ENCODE results near the gene RGS12.

Gene RGS12

DNA sequence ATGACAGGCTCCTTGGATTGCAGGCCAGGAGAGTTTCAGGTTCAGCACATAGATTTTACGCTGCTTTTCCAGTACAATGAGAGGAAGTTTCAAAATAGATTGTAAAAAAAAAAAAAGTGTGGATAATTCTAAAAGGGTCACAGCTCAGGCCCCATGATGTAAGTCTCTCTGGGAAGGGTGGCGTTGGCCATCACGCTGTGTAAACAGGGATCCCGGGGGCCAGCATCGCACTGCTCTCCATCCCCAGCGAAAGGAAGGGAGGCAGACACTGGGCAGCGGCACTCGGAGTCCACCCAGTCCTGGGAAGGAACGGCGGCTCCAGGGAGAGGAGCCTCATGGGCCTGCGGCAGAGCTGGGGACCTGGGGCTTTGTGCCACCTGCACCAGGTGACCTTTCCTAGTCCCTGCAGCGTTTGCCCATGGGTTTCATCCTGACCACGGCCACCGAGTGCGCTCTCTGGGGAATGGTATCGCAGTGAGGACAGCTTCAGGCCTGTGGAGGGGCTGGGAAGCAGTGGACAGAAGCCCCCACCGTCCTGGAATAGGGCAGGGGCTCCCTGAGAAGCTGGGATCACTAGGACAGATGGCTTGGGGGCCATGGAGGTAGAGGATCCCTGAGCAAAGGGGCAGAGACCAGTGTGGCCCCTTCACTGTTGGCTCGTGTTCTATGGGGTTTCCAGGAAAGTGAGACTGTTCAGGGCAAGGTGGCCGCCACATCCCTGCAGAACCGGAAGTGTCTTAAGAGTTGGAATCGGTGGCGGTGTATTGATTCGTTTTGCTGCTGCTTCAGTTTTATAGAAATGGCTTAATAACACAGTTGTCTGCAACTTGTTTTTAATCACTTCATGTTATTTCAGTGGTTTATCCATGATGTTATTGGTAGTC is 38.9 kb downstream of the RGS12 start:
- Histone ChIP-seq H3K27ac (ENCODE audit: low read depth, low read length) (no peak overlapping the region), H3K23ac (ENCODE audit: low read length) (no peak overlapping the region), H3K36me3 (ENCODE audit: control insufficient read depth, insufficient read depth, low read length) (no peaks in the 10 kb centered on the region), H2BK5ac (ENCODE audit: low read length) (no peak overlapping the region), H4K8ac (ENCODE audit: low read depth, low read length) (no peak overlapping the region), H3K18ac (ENCODE audit: low read length) (no peak overlapping the region), H3K4me2 (ENCODE audit: low read length) (no peak overlapping the region), H2BK15ac (replicated peaks; ENCODE audit: low read depth) (no peak overlapping the region), H3K79me2 (ENCODE audit: control insufficient read depth, insufficient read depth, low read length) (no peaks in the 10 kb centered on the region), H3K4me1 (ENCODE audit: control insufficient read depth, low read depth, low read length) (peaks cover 3% of the 10 kb centered on the region), H4K5ac (ENCODE audit: low read length) (no peak overlapping the region), H3K9ac (ENCODE audit: low read length) (no peak overlapping the region), H2AK5ac (ENCODE audit: low read length) (no peak overlapping the region), H3K4me3 (ENCODE audit: low read length) (no peak overlapping the region), H3K56ac (ENCODE audit: low read length) (no peak overlapping the region), H3K79me1 (ENCODE audit: low read length) (peaks cover 6% of the 10 kb centered on the region), H2BK120ac (ENCODE audit: low read depth, low read length) (no peak overlapping the region), H3K27me3 (ENCODE audit: insufficient read depth, low read length, poor library complexity) (no peaks in the 10 kb centered on the region), H3K4ac (ENCODE audit: low read depth, low read length) (no peak overlapping the region)
- no CpG with 5 or more reads among the region's 23 CpGs for WGBS (ENCODE audit: extremely low coverage, insufficient coverage, low lambda C conversion rate)
- DNase-seq, result no peak

DNA sequence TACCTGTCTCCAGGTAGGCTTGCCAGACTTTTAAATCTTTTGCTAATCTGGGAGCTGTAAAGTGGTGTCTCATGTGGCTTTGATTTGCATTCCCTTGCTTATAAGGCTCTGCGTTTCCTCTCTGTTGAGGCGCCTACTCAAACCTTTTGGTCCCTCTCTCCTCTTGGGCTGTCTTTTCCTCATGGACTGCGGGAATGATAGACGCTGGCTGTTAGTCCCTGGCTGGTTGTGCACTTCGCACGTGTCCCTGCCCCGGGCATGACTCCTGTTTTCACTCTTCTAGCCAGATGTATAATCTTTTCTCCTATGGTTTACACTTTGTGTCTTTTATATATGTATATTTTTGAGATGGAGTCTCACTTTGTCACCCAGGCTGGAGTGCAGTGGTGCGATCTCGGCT is 39.7 kb downstream of the RGS12 start:
- Histone ChIP-seq H3K9ac (ENCODE audit: low read length) (no peak overlapping the region), H3K23ac (ENCODE audit: low read length) (no peak overlapping the region), H4K5ac (ENCODE audit: low read length) (no peak overlapping the region), H3K4me3 (ENCODE audit: low read length) (no peak overlapping the region), H3K27me3 (ENCODE audit: insufficient read depth, low read length, poor library complexity) (no peaks in the 10 kb centered on the region), H2BK15ac (replicated peaks; ENCODE audit: low read depth) (no peak overlapping the region), H2BK5ac (ENCODE audit: low read length) (no peak overlapping the region), H3K79me2 (ENCODE audit: control insufficient read depth, insufficient read depth, low read length) (no peaks in the 10 kb centered on the region), H4K8ac (ENCODE audit: low read depth, low read length) (no peak overlapping the region), H3K18ac (ENCODE audit: low read length) (no peak overlapping the region), H3K36me3 (ENCODE audit: control insufficient read depth, insufficient read depth, low read length) (no peaks in the 10 kb centered on the region), H3K4ac (ENCODE audit: low read depth, low read length) (no peak overlapping the region), H3K4me1 (ENCODE audit: control insufficient read depth, low read depth, low read length) (peaks cover 3% of the 10 kb centered on the region), H3K4me2 (ENCODE audit: low read length) (no peak overlapping the region), H3K56ac (ENCODE audit: low read length) (no peak overlapping the region), H3K79me1 (ENCODE audit: low read length) (peaks cover 7% of the 10 kb centered on the region), H2AK5ac (ENCODE audit: low read length) (no peak overlapping the region), H2BK120ac (ENCODE audit: low read depth, low read length) (no peak overlapping the region), H3K27ac (ENCODE audit: low read depth, low read length) (no peak overlapping the region)
- WGBS (ENCODE audit: extremely low coverage, insufficient coverage, low lambda C conversion rate), result no CpG with 5 or more reads among the region's 9 CpGs
- DNase-seq, result no peak

DNA sequence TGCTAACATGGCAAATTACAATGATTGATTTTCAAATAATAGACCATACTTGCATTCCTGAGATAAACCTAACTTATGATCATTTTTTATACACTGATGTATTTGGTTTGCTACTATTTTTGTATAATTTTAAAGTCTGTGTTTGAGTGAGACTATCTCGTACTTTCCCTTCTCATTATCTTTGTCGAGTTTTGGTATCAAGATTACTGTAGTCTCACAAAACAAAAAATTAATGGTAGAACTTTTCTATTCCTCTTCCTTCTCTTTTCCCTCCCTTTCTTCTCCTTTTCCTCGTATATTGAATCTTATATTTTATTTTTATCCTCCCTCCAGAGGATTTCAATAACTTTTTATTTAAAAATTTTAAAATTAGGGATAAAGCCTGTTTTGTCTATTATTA is 41.5 kb downstream of the RGS12 start:
- H3K9ac ChIP-seq (ENCODE audit: low read length), result no peak overlapping the region
- H4K5ac ChIP-seq (ENCODE audit: low read length), result no peak overlapping the region
- H3K23ac ChIP-seq (ENCODE audit: low read length), result no peak overlapping the region
- no peak overlapping the region for H4K8ac ChIP-seq (ENCODE audit: low read depth, low read length)
- H2BK120ac ChIP-seq (ENCODE audit: low read depth, low read length), result no peak overlapping the region
- no peaks in the 10 kb centered on the region for H3K36me3 ChIP-seq (ENCODE audit: control insufficient read depth, insufficient read depth, low read length)
- peaks cover 7% of the 10 kb centered on the region for H3K79me1 ChIP-seq (ENCODE audit: low read length)
- H3K56ac ChIP-seq (ENCODE audit: low read length), result no peak overlapping the region
- H3K4me2 ChIP-seq (ENCODE audit: low read length), result no peak overlapping the region
- no peak overlapping the region for H3K18ac ChIP-seq (ENCODE audit: low read length)
- no peaks in the 10 kb centered on the region for H3K27me3 ChIP-seq (ENCODE audit: insufficient read depth, low read length, poor library complexity)
- no peak overlapping the region for H2AK5ac ChIP-seq (ENCODE audit: low read length)
- H3K27ac ChIP-seq (ENCODE audit: low read depth, low read length), result no peak overlapping the region
- no peak overlapping the region for H2BK5ac ChIP-seq (ENCODE audit: low read length)
- peaks cover 3% of the 10 kb centered on the region for H3K4me1 ChIP-seq (ENCODE audit: control insufficient read depth, low read depth, low read length)
- no peak for DNase-seq
- no peak overlapping the region for H2BK15ac ChIP-seq (replicated peaks; ENCODE audit: low read depth)
- no peak overlapping the region for H3K4ac ChIP-seq (ENCODE audit: low read depth, low read length)
- H3K4me3 ChIP-seq (ENCODE audit: low read length), result no peak overlapping the region
- no peaks in the 10 kb centered on the region for H3K79me2 ChIP-seq (ENCODE audit: control insufficient read depth, insufficient read depth, low read length)
- WGBS (ENCODE audit: extremely low coverage, insufficient coverage, low lambda C conversion rate), result 100% methylated on average over 1 of the region's 3 CpGs

GRCh38 chr4:3335385-3335784 is 42.6 kb downstream of the RGS12 start:
- Histone ChIP-seq H3K9ac (ENCODE audit: low read length) (no peak overlapping the region), H2BK120ac (ENCODE audit: low read depth, low read length) (no peak overlapping the region), H4K5ac (ENCODE audit: low read length) (no peak overlapping the region), H3K4me2 (ENCODE audit: low read length) (no peak overlapping the region), H3K23ac (ENCODE audit: low read length) (no peak overlapping the region), H3K56ac (ENCODE audit: low read length) (no peak overlapping the region), H3K18ac (ENCODE audit: low read length) (no peak overlapping the region), H2AK5ac (ENCODE audit: low read length) (no peak overlapping the region), H2BK15ac (replicated peaks; ENCODE audit: low read depth) (no peak overlapping the region), H3K27me3 (ENCODE audit: insufficient read depth, low read length, poor library complexity) (no peaks in the 10 kb centered on the region), H3K79me2 (ENCODE audit: control insufficient read depth, insufficient read depth, low read length) (no peaks in the 10 kb centered on the region), H3K4me3 (ENCODE audit: low read length) (no peak overlapping the region), H4K8ac (ENCODE audit: low read depth, low read length) (no peak overlapping the region), H3K36me3 (ENCODE audit: control insufficient read depth, insufficient read depth, low read length) (no peaks in the 10 kb centered on the region), H3K79me1 (ENCODE audit: low read length) (peaks cover 7% of the 10 kb centered on the region), H3K27ac (ENCODE audit: low read depth, low read length) (no peak overlapping the region), H3K4me1 (ENCODE audit: control insufficient read depth, low read depth, low read length) (peaks cover 3% of the 10 kb centered on the region), H2BK5ac (ENCODE audit: low read length) (no peak overlapping the region), H3K4ac (ENCODE audit: low read depth, low read length) (no peak overlapping the region)
- no CpG with 5 or more reads among the region's 10 CpGs for WGBS (ENCODE audit: extremely low coverage, insufficient coverage, low lambda C conversion rate)
- no peak for DNase-seq

DNA sequence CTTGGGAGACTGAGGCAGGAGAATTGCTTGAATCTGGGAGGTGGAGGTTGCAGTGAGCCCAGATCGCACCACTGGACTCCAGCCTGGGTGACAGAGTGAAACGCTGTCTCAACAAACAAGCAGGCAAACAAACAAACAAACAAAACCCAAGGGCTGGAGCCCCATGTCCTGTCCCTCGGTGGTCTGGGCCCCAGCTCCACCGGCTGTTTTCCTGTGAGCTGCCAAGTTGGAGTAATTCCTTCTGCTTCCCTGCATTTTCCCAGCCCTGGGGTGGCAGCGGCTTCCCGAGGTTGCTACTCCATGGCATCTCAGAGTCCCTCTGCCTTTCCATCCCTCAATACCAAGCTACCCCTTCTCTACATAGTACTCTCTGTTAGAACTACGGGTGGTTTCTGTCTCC is 43.2 kb downstream of the RGS12 start:
- Histone ChIP-seq H4K8ac (ENCODE audit: low read depth, low read length) (no peak overlapping the region), H3K36me3 (ENCODE audit: control insufficient read depth, insufficient read depth, low read length) (no peaks in the 10 kb centered on the region), H2BK120ac (ENCODE audit: low read depth, low read length) (no peak overlapping the region), H2BK15ac (replicated peaks; ENCODE audit: low read depth) (no peak overlapping the region), H3K27ac (ENCODE audit: low read depth, low read length) (no peak overlapping the region), H3K9ac (ENCODE audit: low read length) (no peak overlapping the region), H3K79me1 (ENCODE audit: low read length) (peaks cover 5% of the 10 kb centered on the region), H3K4me1 (ENCODE audit: control insufficient read depth, low read depth, low read length) (peaks cover 3% of the 10 kb centered on the region), H4K5ac (ENCODE audit: low read length) (no peak overlapping the region), H3K56ac (ENCODE audit: low read length) (no peak overlapping the region), H2BK5ac (ENCODE audit: low read length) (no peak overlapping the region), H3K79me2 (ENCODE audit: control insufficient read depth, insufficient read depth, low read length) (no peaks in the 10 kb centered on the region), H3K4me2 (ENCODE audit: low read length) (no peak overlapping the region), H3K27me3 (ENCODE audit: insufficient read depth, low read length, poor library complexity) (no peaks in the 10 kb centered on the region), H3K4me3 (ENCODE audit: low read length) (no peak overlapping the region), H3K4ac (ENCODE audit: low read depth, low read length) (no peak overlapping the region), H2AK5ac (ENCODE audit: low read length) (no peak overlapping the region), H3K23ac (ENCODE audit: low read length) (no peak overlapping the region), H3K18ac (ENCODE audit: low read length) (no peak overlapping the region)
- no CpG with 5 or more reads among the region's 7 CpGs for WGBS (ENCODE audit: extremely low coverage, insufficient coverage, low lambda C conversion rate)
- DNase-seq, result no peak
